ENCODE measurements around the gene SMOC2. TPM values are rescaled to one million over a fixed set of nuclear protein-coding genes. Genes with fewer than 3 reads are reported as not detected.

The SMOC2 gene
- total and polyA plus RNA-seq, 2 donors (not counting 1 experiment from before 2014, with no cell fraction given), result 0.37 TPM; not detected in 1

DNA sequence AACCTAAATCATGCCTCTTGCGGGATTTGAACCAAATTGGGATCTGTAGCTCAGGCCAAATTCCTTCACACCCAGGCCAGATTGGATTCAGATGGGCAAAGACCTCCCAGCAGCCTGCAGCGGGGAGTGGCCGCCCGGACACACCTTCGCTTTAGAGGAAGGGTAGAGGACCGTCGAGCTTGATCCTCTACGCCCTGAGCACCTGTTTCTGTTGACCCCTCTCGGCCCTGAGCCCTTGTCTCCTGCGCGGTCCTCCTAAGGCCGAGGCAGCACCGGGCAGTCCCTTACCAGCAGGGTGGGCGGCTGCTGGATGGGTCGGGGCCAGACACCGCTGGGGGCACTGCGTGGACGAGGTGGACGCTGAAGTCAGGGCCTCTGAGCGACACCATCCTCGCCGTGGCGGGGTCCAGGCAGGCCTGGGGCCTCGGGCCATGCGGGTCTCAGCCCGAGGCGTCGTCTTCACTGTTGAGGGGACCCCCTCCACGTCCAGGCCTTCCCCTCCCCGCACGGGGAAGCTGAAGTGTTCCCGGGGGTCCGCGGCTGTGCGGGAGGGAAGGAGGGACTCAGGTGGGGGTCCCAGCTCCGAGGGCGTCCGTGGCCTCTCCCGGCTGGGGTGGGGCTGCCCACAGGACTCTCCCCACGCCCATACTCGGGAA lies 114.8 kb downstream of the SMOC2 start:
- no peak overlapping the region for H2AFZ ChIP-seq (ENCODE audit: insufficient read depth, low read depth, low read length, poor library complexity, severe bottlenecking)
- H3K36me3 ChIP-seq (replicated peaks in 1 of 2; ENCODE audit: control extremely low read depth in 1 of 2, control insufficient read depth in 1 of 2, extremely low read depth in 1 of 2, insufficient read depth in 2 of 2, low read length in 1 of 2), result no peaks in the 10 kb centered on the region
- intact Hi-C loops (cut with micrococcal nuclease), result no loop called here
- no peaks in the 10 kb centered on the region for H3K79me2 ChIP-seq (ENCODE audit: control insufficient read depth, insufficient read depth, low read length)
- DNase-seq (no peak), ATAC-seq (ENCODE audit: low read depth) (no peak)
- no peak overlapping the region for H3K4me3 ChIP-seq (ENCODE audit: control extremely low read depth in 1 of 5, extremely low read depth in 1 of 5, insufficient read depth in 1 of 5, low read depth in 2 of 5, low read length in 4 of 5)
- no peaks in the 10 kb centered on the region for H3K4me1 Mint-ChIP-seq
- H3K27me3 Mint-ChIP-seq, result no peaks in the 10 kb centered on the region
- no peaks in the 10 kb centered on the region for H3K27me3 ChIP-seq (replicated peaks in 1 of 4; ENCODE audit: control extremely low read depth in 1 of 4, control insufficient read depth in 3 of 4, insufficient read depth in 4 of 4, low read length in 3 of 4)
- peaks cover 4% of the 10 kb centered on the region for H3K9me3 Mint-ChIP-seq (ENCODE audit: insufficient read depth)
- H3K4me1 ChIP-seq (ENCODE audit: control insufficient read depth in 2 of 2, insufficient read depth in 2 of 2, low read length in 2 of 2), result no peaks in the 10 kb centered on the region
- no peak overlapping the region for H3K4me3 Mint-ChIP-seq
- H4K20me1 ChIP-seq (ENCODE audit: control insufficient read depth, insufficient read depth, low read length, poor library complexity, severe bottlenecking), result no peaks in the 10 kb centered on the region
- TF ChIP-seq, protein P1, sequence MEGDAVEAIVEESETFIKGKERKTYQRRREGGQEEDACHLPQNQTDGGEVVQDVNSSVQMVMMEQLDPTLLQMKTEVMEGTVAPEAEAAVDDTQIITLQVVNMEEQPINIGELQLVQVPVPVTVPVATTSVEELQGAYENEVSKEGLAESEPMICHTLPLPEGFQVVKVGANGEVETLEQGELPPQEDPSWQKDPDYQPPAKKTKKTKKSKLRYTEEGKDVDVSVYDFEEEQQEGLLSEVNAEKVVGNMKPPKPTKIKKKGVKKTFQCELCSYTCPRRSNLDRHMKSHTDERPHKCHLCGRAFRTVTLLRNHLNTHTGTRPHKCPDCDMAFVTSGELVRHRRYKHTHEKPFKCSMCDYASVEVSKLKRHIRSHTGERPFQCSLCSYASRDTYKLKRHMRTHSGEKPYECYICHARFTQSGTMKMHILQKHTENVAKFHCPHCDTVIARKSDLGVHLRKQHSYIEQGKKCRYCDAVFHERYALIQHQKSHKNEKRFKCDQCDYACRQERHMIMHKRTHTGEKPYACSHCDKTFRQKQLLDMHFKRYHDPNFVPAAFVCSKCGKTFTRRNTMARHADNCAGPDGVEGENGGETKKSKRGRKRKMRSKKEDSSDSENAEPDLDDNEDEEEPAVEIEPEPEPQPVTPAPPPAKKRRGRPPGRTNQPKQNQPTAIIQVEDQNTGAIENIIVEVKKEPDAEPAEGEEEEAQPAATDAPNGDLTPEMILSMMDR (IDR thresholded peaks at IDR 0.05), result no peak
- TF ChIP-seq EZH2 (IDR thresholded peaks at IDR 0.05; ENCODE audit: borderline replicate concordance, insufficient read depth, low read depth, low read length, poor library complexity, severe bottlenecking), result no peak
- 93% methylated on average over 36 of the region's 41 CpGs for WGBS (ENCODE audit: insufficient coverage)
- H3K9ac ChIP-seq (ENCODE audit: low read length), result no peak overlapping the region
- no peak overlapping the region for H3K4me2 ChIP-seq (replicated peaks; ENCODE audit: low read depth, low read length, poor library complexity, severe bottlenecking)
- peaks cover 0 to 6% (median 0%) of the 10 kb centered on the region in 3 donors for H3K9me3 ChIP-seq (ENCODE audit: control extremely low read depth in 1 of 3, control insufficient read depth in 2 of 3, insufficient read depth in 1 of 3, low read length in 2 of 3)
- H3K27ac ChIP-seq (ENCODE audit: low read length in 2 of 2), result no peak overlapping the region
- CTCF ChIA-PET, result no interaction called here
- H3K27ac Mint-ChIP-seq, result no peak overlapping the region
- POLR2A ChIA-PET, result no interaction called here

DNA sequence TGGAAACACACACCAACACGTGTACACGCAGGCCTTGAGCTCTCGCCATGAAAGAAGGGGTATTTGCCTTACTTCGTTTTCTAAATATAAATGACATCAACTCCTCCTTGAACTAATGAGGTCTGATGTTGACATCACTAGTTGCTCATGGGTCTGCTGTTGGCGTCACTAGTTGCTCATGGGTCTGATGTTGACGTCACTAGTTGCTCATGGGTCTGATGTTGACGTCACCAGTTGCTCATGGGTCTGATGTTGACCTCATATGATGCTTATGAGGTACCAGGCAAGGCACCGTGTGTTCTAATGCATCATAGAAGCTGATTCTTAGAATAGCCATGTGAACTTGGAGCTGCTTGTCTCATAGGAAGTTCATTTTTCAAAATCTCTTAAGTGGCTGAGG lies 116.5 kb downstream of the SMOC2 start:
- Mint-ChIP-seq H3K27me3 (no peaks in the 10 kb centered on the region), H3K4me1 (no peaks in the 10 kb centered on the region), H3K27ac (no peak overlapping the region)

More for the DNA sequence above, 116.5 kb downstream of the SMOC2 start:
- 82% methylated on average over 5 of the region's 8 CpGs for WGBS (ENCODE audit: insufficient coverage)
- Histone ChIP-seq H2AFZ (ENCODE audit: insufficient read depth, low read depth, low read length, poor library complexity, severe bottlenecking) (no peak overlapping the region), H3K36me3 (replicated peaks in 1 of 2; ENCODE audit: control extremely low read depth in 1 of 2, control insufficient read depth in 1 of 2, extremely low read depth in 1 of 2, insufficient read depth in 2 of 2, low read length in 1 of 2) (no peaks in the 10 kb centered on the region), H3K4me3 (ENCODE audit: control extremely low read depth in 1 of 5, extremely low read depth in 1 of 5, insufficient read depth in 1 of 5, low read depth in 2 of 5, low read length in 4 of 5) (no peak overlapping the region), H3K27me3 (replicated peaks in 1 of 4; ENCODE audit: control extremely low read depth in 1 of 4, control insufficient read depth in 3 of 4, insufficient read depth in 4 of 4, low read length in 3 of 4) (no peaks in the 10 kb centered on the region), H3K9ac (ENCODE audit: low read length) (no peak overlapping the region), H3K4me2 (replicated peaks; ENCODE audit: low read depth, low read length, poor library complexity, severe bottlenecking) (no peak overlapping the region), H3K4me1 (ENCODE audit: control insufficient read depth in 2 of 2, insufficient read depth in 2 of 2, low read length in 2 of 2) (no peaks in the 10 kb centered on the region), H3K79me2 (ENCODE audit: control insufficient read depth, insufficient read depth, low read length) (no peaks in the 10 kb centered on the region), H3K9me3 (ENCODE audit: control extremely low read depth in 1 of 3, control insufficient read depth in 2 of 3, insufficient read depth in 1 of 3, low read length in 2 of 3) (peaks cover 0 to 7% (median 0%) of the 10 kb centered on the region in 3 donors), H3K27ac (ENCODE audit: low read length in 2 of 2) (no peak overlapping the region), H4K20me1 (ENCODE audit: control insufficient read depth, insufficient read depth, low read length, poor library complexity, severe bottlenecking) (no peaks in the 10 kb centered on the region)
- no peak for TF ChIP-seq EZH2 (IDR thresholded peaks at IDR 0.05; ENCODE audit: borderline replicate concordance, insufficient read depth, low read depth, low read length, poor library complexity, severe bottlenecking)
- TF ChIP-seq, protein P1 (IDR thresholded peaks at IDR 0.05), result no peak
- H3K4me3 Mint-ChIP-seq, result no peak overlapping the region
- peaks cover 4% of the 10 kb centered on the region for H3K9me3 Mint-ChIP-seq (ENCODE audit: insufficient read depth)
- ATAC-seq (ENCODE audit: low read depth) (no peak), DNase-seq (no peak)
- intact Hi-C loops (cut with micrococcal nuclease), result no loop called here
- POLR2A ChIA-PET, result no interaction called here
- CTCF ChIA-PET, result no interaction called here

Measured in B cell (primary cell).